Stomach smooth muscle (tissue), 2 donors: ENCODE results near the gene FOXG1.

Experiments used
- H3K27ac ChIP-seq: one replicate; pipeline ENCODE4 v1.7.0; 2013; ENCODE audit warnings: mild to moderate bottlenecking, low read length, inconsistent platforms
- H3K27me3 ChIP-seq, 2 donors: one replicate each; pipeline ENCODE4 v1.7.0; 2013; ENCODE audit warnings: low read length in 2 of 2; ENCODE audit not compliant: insufficient read depth in 2 of 2, control insufficient read depth in 1 of 2
- H3K36me3 ChIP-seq, 2 donors: one replicate each; pipeline ENCODE4 v1.7.0; 2013; ENCODE audit warnings: low read length in 2 of 2; ENCODE audit not compliant: control insufficient read depth in 2 of 2, insufficient read depth in 2 of 2
- H3K4me1 ChIP-seq: one replicate; pipeline ENCODE4 v1.7.0; 2013; ENCODE audit warnings: low read length; ENCODE audit not compliant: control insufficient read depth, insufficient read depth
- H3K4me3 ChIP-seq, 2 donors: one replicate each; pipeline ENCODE4 v1.7.0; 2013; ENCODE audit warnings: low read length in 2 of 2
- H3K9ac ChIP-seq, 2 donors: one replicate each; pipeline ENCODE4 v1.7.0; 2013; ENCODE audit warnings: low read length in 2 of 2, mild to moderate bottlenecking in 1 of 2
- H3K9me3 ChIP-seq, 2 donors: one replicate each; pipeline ENCODE4 v1.7.0; 2013; ENCODE audit warnings: low read length in 2 of 2; ENCODE audit not compliant: control insufficient read depth in 2 of 2
- donor health status: healthy.
- donor health status: Pancreatic carcinoma.

FOXG1 gene

DNA sequence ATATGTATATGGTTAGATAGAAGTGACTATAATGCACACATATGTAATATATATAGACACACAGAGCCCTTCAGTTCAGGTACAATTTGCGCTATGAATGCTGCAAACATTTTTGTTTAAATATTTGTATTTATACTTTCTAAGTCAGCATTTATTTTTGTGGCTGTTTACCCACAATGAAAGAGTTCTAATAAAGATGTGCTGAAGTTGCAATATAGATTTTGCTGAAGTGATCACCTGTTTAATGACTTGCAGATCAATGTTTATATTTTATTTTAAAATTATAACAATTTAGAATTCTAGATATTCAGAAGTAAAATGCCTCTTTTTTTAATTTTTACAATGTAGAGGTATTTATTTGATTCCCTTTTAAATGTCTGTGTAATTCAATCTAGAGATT lies 3.5 kb downstream of the FOXG1 start:
- Histone ChIP-seq H3K4me3 (no peak overlapping the region), H3K9me3 (peaks cover 0 to 2% of the 10 kb centered on the region in 2 donors), H3K36me3 (no peaks in the 10 kb centered on the region), H3K9ac (no peak overlapping the region), H3K27ac (no peak overlapping the region), H3K4me1 (peaks cover 8% of the 10 kb centered on the region), H3K27me3 (peaks cover 51 to 71% of the 10 kb centered on the region in 2 donors)

DNA sequence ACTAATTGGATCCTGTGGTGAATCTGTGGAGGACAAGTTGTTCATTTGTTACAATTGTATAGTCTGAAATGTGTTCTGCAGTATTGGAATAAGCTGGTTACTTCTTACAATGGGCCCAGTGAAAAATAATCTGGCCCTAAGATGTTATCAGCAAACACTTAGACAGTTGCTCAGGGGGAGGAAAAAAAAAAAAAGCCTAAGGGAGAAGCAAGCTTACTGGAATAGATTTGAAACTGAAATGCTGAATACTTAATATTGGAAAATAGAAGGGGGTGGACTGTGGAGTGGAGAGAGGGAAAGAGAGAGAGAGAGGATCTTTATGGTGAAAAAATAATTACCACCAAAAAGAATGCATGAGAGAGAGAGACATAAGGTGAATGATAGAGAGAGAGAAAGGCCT lies 4.0 kb downstream of the FOXG1 start:
- Histone ChIP-seq H3K36me3 (no peaks in the 10 kb centered on the region), H3K4me3 (no peak overlapping the region), H3K9me3 (peaks cover 0 to 2% of the 10 kb centered on the region in 2 donors), H3K9ac (no peak overlapping the region), H3K4me1 (peaks cover 6% of the 10 kb centered on the region), H3K27me3 (peaks cover 47 to 70% of the 10 kb centered on the region in 2 donors), H3K27ac (no peak overlapping the region)

DNA sequence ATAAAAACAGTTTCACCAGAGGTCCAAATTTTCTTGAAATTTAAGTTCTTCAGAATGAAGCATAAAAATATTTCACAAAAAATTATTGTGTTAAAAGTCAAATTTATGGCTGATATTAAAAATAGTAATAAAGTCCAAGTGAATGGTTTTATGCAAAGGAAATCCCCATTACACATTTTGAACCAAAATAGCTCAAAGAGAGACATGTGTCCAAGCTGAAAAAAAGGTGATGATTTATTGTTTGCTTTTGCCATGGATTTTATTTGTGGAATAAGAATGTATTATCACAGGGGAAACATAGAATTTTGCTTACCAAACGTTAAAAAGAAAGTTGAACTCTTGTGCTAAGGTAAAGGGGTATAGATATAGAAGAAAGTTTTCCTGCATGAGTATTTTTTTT lies 4.6 kb downstream of the FOXG1 start:
- no peak overlapping the region for H3K9ac ChIP-seq
- H3K9me3 ChIP-seq, result peaks cover 0 to 2% of the 10 kb centered on the region in 2 donors
- no peaks in the 10 kb centered on the region for H3K36me3 ChIP-seq
- peaks cover 3% of the 10 kb centered on the region for H3K4me1 ChIP-seq
- peaks cover 42 to 70% of the 10 kb centered on the region in 2 donors for H3K27me3 ChIP-seq
- H3K27ac ChIP-seq, result no peak overlapping the region
- H3K4me3 ChIP-seq, result no peak overlapping the region

DNA sequence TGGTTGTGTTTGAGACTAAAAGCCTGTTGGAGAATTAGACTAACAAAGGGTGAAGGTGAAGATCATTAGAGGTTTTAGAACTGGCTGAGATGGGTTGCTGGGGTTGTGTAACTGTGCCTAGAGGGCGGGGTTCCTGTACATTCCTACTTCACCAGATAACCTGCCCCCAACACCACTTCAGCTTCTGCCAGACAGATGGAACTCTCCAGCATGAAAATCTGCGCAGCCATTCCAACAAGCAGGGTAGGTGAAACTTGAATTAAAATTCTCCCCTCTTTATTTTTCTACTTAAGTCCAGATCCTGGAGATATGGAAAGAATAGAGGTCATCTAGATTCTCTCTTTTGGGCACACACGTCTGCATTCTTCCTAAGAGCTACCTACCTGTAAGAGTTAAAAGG lies 6.0 kb downstream of the FOXG1 start:
- H3K36me3 ChIP-seq, result no peaks in the 10 kb centered on the region
- H3K4me3 ChIP-seq, result no peak overlapping the region
- H3K27ac ChIP-seq, result no peak overlapping the region
- no peaks in the 10 kb centered on the region for H3K4me1 ChIP-seq
- H3K9ac ChIP-seq, result no peak overlapping the region
- H3K9me3 ChIP-seq, result peaks cover 0 to 2% of the 10 kb centered on the region in 2 donors
- peaks cover 42 to 73% of the 10 kb centered on the region in 2 donors for H3K27me3 ChIP-seq

DNA sequence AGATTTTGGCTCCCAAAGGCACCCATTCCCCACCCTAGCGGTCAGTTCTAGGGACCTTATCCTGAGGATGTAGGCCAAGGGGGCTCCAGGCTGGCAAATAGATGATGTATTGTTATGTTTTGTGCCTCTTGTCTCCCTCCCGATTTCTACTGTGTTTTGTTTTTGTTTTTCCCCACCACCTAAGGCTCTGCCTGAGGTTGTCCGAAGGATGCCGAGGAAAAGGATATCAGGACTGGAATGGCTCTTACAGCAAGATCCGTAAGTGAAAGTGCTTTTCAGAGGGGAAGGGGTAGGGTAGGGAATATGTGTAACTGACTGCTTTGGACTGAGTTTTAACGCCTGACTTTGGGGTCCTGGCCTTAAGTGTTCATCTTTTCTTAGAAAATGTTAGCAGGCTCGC lies 6.6 kb downstream of the FOXG1 start:
- no peak overlapping the region for H3K4me3 ChIP-seq
- H3K4me1 ChIP-seq, result no peaks in the 10 kb centered on the region
- no peak overlapping the region for H3K9ac ChIP-seq
- H3K9me3 ChIP-seq, result peaks cover 2 to 3% of the 10 kb centered on the region in 2 donors
- H3K36me3 ChIP-seq, result no peaks in the 10 kb centered on the region
- no peak overlapping the region for H3K27ac ChIP-seq
- peaks cover 42 to 73% of the 10 kb centered on the region in 2 donors for H3K27me3 ChIP-seq

DNA sequence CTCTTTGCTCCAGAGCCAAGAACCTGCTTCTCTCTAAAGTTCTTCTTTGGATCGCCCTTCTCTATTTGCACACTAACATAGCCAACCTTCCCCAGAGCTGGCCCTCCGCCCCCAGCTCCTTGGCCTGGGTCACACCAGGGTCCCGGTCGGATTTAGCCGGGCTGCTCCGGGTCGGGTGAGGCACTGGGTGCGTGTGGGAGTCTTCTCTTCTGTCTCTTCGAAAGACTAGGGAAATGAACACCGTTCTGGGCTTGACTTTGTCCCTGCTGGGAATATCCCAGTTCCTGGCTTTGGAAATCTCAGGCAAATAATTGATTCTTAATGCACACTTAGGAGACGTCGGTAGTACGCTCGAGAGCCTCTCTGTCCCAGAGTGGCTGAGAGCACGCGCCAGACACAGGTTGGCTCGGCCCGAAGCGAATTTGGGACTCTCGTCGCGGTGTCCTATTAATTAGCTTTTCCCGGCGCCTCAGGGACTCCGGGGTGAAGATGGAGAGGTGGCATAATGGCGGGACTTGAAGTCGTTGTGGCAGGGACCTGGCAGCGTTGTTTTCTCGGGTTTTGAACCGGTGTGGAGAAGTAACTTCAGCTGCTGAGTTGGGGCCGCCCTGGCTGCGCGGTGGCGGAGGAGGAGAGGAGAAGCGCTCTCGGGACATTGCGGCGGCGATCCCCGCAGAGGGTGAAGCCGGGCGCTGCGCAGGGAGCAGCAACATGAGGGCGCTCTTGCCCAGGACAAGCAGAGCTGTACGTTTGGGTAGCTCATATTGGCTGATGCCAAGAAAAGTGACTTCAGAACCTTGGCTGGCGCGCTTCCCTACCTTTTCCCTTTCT lies 7.5 kb downstream of the FOXG1 start:
- Histone ChIP-seq H3K36me3 (no peaks in the 10 kb centered on the region), H3K27me3 (peaks cover 35 to 70% of the 10 kb centered on the region in 2 donors), H3K4me1 (no peaks in the 10 kb centered on the region), H3K9me3 (peaks cover 0 to 4% of the 10 kb centered on the region in 2 donors), H3K4me3 (no peak overlapping the region), H3K9ac (no peak overlapping the region), H3K27ac (no peak overlapping the region)

DNA sequence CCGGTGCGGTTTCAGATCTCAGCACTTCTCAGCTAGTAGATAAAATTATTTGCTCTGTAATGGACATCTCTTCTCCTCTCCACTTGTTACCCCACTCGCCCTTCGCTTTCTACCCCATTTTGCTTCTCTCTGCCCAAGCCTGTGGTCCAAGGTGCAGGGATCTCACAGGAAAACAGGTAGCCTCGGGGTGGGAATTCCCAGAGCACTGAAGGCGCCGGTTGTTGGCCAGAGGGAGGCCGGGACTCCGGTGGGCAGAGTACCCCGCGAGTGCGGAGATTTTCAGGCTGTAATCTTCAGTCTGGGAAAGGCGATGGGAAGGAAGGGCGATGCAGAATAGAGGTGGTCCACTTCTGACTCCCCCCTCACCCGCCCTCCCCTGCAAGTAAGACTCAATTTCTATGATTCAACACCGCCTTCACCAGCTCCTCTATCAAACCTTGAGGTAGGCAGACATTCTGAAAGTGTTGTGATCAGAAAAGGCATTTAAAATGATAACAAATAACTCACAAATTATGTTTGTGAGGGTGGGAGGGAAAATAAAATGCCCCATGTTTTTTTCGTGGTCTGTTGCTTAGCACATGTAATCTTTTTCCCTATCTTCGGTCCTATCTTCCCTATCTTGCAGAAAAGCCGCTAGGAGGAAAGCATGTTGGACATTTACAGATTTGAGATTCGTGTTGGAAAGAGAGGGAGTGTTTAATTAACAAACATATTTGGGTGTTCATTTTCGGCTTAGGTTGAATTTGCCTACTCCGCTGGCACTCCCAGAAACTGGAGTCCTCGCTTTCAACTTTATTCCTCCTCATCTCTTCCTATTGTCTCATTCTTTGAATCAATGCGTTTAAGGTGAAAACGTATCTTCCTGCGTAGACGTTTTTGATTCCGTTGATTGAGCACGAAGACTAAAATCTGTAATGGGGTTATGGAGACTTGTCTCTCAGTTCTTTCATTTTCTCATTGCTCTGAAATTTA lies 8.5 kb downstream of the FOXG1 start:
- Histone ChIP-seq H3K9ac (no peak overlapping the region), H3K27me3 (peaks cover 34 to 70% of the 10 kb centered on the region in 2 donors), H3K27ac (no peak overlapping the region)

DNA sequence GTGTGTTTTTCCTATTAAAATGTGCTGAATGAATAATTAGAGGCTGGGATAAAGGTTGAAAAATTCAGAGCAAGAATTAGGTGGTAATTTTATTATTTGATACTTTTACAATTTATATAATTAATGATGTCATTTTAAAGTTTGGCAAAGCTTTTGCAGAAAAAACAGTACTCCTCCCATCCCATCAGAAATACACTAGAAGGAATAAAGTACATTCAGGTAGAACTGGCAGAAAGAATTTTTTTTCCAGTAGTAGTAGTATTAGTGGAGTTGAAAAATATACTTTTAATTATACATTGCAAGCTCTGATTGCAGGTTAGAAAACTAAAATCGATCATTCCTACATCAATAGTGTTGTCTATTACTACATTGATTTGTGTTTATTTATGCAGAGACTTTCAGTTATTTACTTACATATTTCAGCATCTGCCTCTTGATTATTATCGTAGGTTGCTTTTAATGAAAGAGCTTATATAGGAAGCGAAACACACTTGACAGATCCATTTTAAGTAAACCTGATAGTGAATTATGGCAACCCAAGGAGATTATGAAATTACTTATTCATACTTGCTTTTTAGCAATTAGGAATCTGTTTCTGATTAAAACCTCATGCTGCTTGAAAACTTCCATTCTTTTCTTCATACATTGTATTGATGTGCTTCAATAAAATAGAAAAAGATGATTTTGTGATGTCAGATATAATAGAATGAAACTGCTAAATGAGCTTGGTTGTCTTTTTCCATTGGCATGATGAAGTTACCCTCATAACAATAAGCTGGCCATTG lies 10.1 kb downstream of the FOXG1 start:
- Histone ChIP-seq H3K27me3 (peaks cover 39 to 70% of the 10 kb centered on the region in 2 donors), H3K36me3 (no peaks in the 10 kb centered on the region), H3K9ac (no peak overlapping the region), H3K4me1 (no peaks in the 10 kb centered on the region), H3K4me3 (no peak overlapping the region), H3K27ac (no peak overlapping the region), H3K9me3 (peaks cover 0 to 4% of the 10 kb centered on the region in 2 donors)

More for the DNA sequence above, 8.5 kb downstream of the FOXG1 start:
- Histone ChIP-seq H3K9me3 (peaks cover 0 to 4% of the 10 kb centered on the region in 2 donors), H3K4me1 (no peaks in the 10 kb centered on the region), H3K4me3 (no peak overlapping the region), H3K36me3 (no peaks in the 10 kb centered on the region)

DNA sequence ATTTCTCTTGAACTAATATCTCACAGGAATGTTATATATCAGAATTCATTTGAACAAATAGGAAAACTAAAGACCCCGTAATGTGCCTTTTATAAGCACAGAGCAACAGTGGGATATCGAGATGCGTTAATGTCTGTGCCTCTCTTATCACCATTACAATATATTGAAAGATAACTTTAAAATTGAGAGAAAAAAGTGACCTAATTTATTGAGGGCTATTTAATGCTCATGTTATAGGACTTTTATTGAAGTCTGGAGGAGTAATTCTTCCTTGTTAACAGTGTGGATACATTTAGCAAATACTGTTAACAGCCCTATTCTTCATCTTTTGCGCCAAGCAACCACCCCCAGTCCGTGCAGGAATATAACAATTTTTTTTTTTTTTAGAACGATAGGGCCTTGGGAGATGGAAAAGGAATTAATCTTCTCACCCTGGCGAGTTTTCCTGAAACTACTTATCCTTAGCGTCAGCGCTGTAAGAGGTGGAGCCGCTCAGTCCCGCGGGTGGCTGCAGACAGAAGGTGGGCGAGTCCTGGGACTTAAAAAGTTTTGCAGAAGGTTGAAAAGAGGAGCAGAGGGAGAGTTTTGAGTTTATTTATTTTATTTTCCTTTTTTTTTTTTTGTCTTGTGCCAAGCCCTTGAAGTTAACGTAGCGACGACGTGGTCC lies 11.0 kb downstream of the FOXG1 start:
- H3K4me1 ChIP-seq, result no peaks in the 10 kb centered on the region
- H3K27me3 ChIP-seq, result peaks cover 40 to 73% of the 10 kb centered on the region in 2 donors
- no peaks in the 10 kb centered on the region for H3K36me3 ChIP-seq
- H3K9ac ChIP-seq, result no peak overlapping the region
- no peak overlapping the region for H3K4me3 ChIP-seq
- peaks cover 0 to 4% of the 10 kb centered on the region in 2 donors for H3K9me3 ChIP-seq
- H3K27ac ChIP-seq, result no peak overlapping the region
